C4-2B (cell line): Measurements from ENCODE around the gene MOXD1.

ENCODE experiments used
- CTCF ChIP-seq: fragments of 450-650 bp; conservative IDR thresholded peaks from 2 replicates; pipeline ENCODE4 v1.5.1; 2017; ENCODE audit warnings: mild to moderate bottlenecking
- ZFX ChIP-seq: fragments of 450-650 bp; IDR thresholded peaks from 2 replicates; pipeline ENCODE4 v1.6.1; 2017

- TF ChIP-seq CTCF (no peak), ZFX (no peak)
Measured at GRCh38 chr6:132344811-132345210, 56.5 kb downstream of the MOXD1 start.
